ENCODE measurements around the gene DSCAM.

DNA sequence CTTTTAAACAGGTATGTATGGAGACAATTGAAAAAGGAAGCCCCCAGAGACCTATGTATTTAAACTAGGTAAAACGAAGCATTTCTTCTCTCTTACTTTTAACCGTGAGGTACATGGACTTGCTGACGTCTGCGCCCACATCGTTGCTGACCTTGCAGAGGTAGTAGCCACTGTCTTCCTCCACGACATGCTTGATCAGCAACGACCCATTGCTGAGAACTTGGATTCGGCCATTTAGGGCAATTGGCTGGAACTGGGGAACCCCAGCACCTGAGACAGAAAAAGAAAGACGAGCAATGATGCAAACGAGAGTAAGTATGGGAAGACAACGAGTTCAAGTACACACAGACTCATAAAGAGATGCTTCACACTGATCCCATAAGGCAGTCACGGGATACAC lies 571.0 kb downstream of the DSCAM start:
- TF ChIP-seq CTCF (IDR thresholded peaks at IDR 0.05): no peak
- TF ChIP-seq, protein P1, sequence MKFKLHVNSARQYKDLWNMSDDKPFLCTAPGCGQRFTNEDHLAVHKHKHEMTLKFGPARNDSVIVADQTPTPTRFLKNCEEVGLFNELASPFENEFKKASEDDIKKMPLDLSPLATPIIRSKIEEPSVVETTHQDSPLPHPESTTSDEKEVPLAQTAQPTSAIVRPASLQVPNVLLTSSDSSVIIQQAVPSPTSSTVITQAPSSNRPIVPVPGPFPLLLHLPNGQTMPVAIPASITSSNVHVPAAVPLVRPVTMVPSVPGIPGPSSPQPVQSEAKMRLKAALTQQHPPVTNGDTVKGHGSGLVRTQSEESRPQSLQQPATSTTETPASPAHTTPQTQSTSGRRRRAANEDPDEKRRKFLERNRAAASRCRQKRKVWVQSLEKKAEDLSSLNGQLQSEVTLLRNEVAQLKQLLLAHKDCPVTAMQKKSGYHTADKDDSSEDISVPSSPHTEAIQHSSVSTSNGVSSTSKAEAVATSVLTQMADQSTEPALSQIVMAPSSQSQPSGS (CRISPR knock-in tag; IDR thresholded peaks at IDR 0.05; ENCODE audit: borderline replicate concordance, low read depth): no peak
